ENCODE data around the gene RAB20. TPM values are rescaled to one million over a fixed set of nuclear protein-coding genes. Genes with fewer than 3 reads are reported as not detected.
"Not testable (repeated sequence)": the region's sequence is repeated elsewhere in the genome, so short reads cannot be mapped to it uniquely, and the experiment has no call there.

RAB20 gene
- total RNA-seq (9.6 TPM), polyA plus RNA-seq (21.0 TPM)

- Histone ChIP-seq H3K36me3 (ENCODE audit: insufficient read depth) (no peaks in the 10 kb centered on the region), H3K27ac (ENCODE audit: low read depth) (peak within 1 kb of the TSS; percentile 81), H3K4me3 (ENCODE audit: low read depth, low read length) (peak within 1 kb of the TSS; percentile 79), H3K4me1 (ENCODE audit: insufficient read depth) (no peaks in the 10 kb centered on the region)
- DNase-seq (ENCODE audit: extremely low spot score) = no peak
- 1% methylated on average over 79 of the region's 79 CpGs for WGBS
These were observed at the start of gene RAB20 for GRCh38 chr13:110561344-110562035. Gene RAB20 (minus strand): TSS chr13:110561722. CDS start chr13:110561519, 203 bp downstream.

- H3K4me3 ChIP-seq (ENCODE audit: low read depth, low read length) = no peak overlapping the region
- no peak for DNase-seq (ENCODE audit: extremely low spot score)
- no peaks in the 10 kb centered on the region for H3K36me3 ChIP-seq (ENCODE audit: insufficient read depth)
- no peak overlapping the region for H3K27ac ChIP-seq (ENCODE audit: low read depth)
- H3K4me1 ChIP-seq (ENCODE audit: insufficient read depth) = no peaks in the 10 kb centered on the region
- 73% methylated on average over 12 of the region's 12 CpGs for WGBS
These were observed 49.6 kb upstream of the RAB20 start for GRCh38 chr13:110610955-110611595.

- WGBS = 71% methylated on average over 3 of the region's 3 CpGs
- no peak overlapping the region for H3K4me3 ChIP-seq (ENCODE audit: low read depth, low read length)
These were observed 46.2 kb upstream of the RAB20 start for GRCh38 chr13:110607675-110608224.

GRCh38 chr13:110606281-110606680, 44.8 kb upstream of the RAB20 start:
- WGBS = 94% methylated on average over 27 of the region's 33 CpGs
- H3K4me1 ChIP-seq (ENCODE audit: insufficient read depth); H3K27ac ChIP-seq (ENCODE audit: low read depth); H3K4me3 ChIP-seq (ENCODE audit: low read depth, low read length); DNase-seq (ENCODE audit: extremely low spot score); H3K36me3 ChIP-seq (ENCODE audit: insufficient read depth): not testable (repeated sequence)

More at GRCh38 chr13:110607675-110608224, 46.2 kb upstream of the RAB20 start:
- no peaks in the 10 kb centered on the region for H3K4me1 ChIP-seq (ENCODE audit: insufficient read depth)
- DNase-seq (ENCODE audit: extremely low spot score) = no peak
- no peaks in the 10 kb centered on the region for H3K36me3 ChIP-seq (ENCODE audit: insufficient read depth)
- no peak overlapping the region for H3K27ac ChIP-seq (ENCODE audit: low read depth)

GRCh38 chr13:110605132-110605531, 43.6 kb upstream of the RAB20 start:
- no peaks in the 10 kb centered on the region for H3K36me3 ChIP-seq (ENCODE audit: insufficient read depth)
- no peak overlapping the region for H3K27ac ChIP-seq (ENCODE audit: low read depth)
- H3K4me3 ChIP-seq (ENCODE audit: low read depth, low read length) = no peak overlapping the region
- WGBS = 95% methylated on average over 6 of the region's 6 CpGs
- DNase-seq (ENCODE audit: extremely low spot score) = no peak
- no peaks in the 10 kb centered on the region for H3K4me1 ChIP-seq (ENCODE audit: insufficient read depth)

GRCh38 chr13:110600980-110601379, 39.5 kb upstream of the RAB20 start:
- H3K27ac ChIP-seq (ENCODE audit: low read depth) = no peak overlapping the region
- H3K4me3 ChIP-seq (ENCODE audit: low read depth, low read length) = no peak overlapping the region
- no peaks in the 10 kb centered on the region for H3K36me3 ChIP-seq (ENCODE audit: insufficient read depth)
- WGBS = 89% methylated on average over 4 of the region's 4 CpGs
- DNase-seq (ENCODE audit: extremely low spot score) = no peak
- H3K4me1 ChIP-seq (ENCODE audit: insufficient read depth) = no peaks in the 10 kb centered on the region

- Histone ChIP-seq H3K36me3 (ENCODE audit: insufficient read depth) (no peaks in the 10 kb centered on the region), H3K4me3 (ENCODE audit: low read depth, low read length) (no peak overlapping the region), H3K4me1 (ENCODE audit: insufficient read depth) (no peaks in the 10 kb centered on the region), H3K27ac (ENCODE audit: low read depth) (no peak overlapping the region)
- 73% methylated on average over 10 of the region's 10 CpGs for WGBS
- DNase-seq (ENCODE audit: extremely low spot score) = no peak
These were observed 38.8 kb upstream of the RAB20 start for GRCh38 chr13:110600261-110600819.

- Histone ChIP-seq H3K4me3 (ENCODE audit: low read depth, low read length) (no peak overlapping the region), H3K4me1 (ENCODE audit: insufficient read depth) (no peaks in the 10 kb centered on the region), H3K27ac (ENCODE audit: low read depth) (no peak overlapping the region), H3K36me3 (ENCODE audit: insufficient read depth) (no peaks in the 10 kb centered on the region)
- 67% methylated on average over 16 of the region's 16 CpGs for WGBS
- DNase-seq (ENCODE audit: extremely low spot score) = no peak
These were observed 35.6 kb upstream of the RAB20 start for GRCh38 chr13:110597041-110597689.

- Histone ChIP-seq H3K36me3 (ENCODE audit: insufficient read depth) (no peaks in the 10 kb centered on the region), H3K4me3 (ENCODE audit: low read depth, low read length) (no peak overlapping the region), H3K4me1 (ENCODE audit: insufficient read depth) (no peaks in the 10 kb centered on the region), H3K27ac (ENCODE audit: low read depth) (no peak overlapping the region)
- 45% methylated on average over 6 of the region's 6 CpGs for WGBS
- DNase-seq (ENCODE audit: extremely low spot score) = no peak
These were observed 32.1 kb upstream of the RAB20 start for GRCh38 chr13:110593430-110594130.

- H3K4me3 ChIP-seq (ENCODE audit: low read depth, low read length) = no peak overlapping the region
- DNase-seq (ENCODE audit: extremely low spot score) = no peak
- H3K36me3 ChIP-seq (ENCODE audit: insufficient read depth) = no peaks in the 10 kb centered on the region
- no peak overlapping the region for H3K27ac ChIP-seq (ENCODE audit: low read depth)
- no peaks in the 10 kb centered on the region for H3K4me1 ChIP-seq (ENCODE audit: insufficient read depth)
- 80% methylated on average over 2 of the region's 2 CpGs for WGBS
These were observed 31.1 kb upstream of the RAB20 start for GRCh38 chr13:110592665-110593064.

- no peak for DNase-seq (ENCODE audit: extremely low spot score)
- WGBS = 77% methylated on average over 6 of the region's 6 CpGs
These were observed 29.1 kb upstream of the RAB20 start for GRCh38 chr13:110590577-110590976.

GRCh38 chr13:110589793-110590390, 28.4 kb upstream of the RAB20 start:
- no peak overlapping the region for H3K27ac ChIP-seq (ENCODE audit: low read depth)
- 64% methylated on average over 3 of the region's 3 CpGs for WGBS
- DNase-seq (ENCODE audit: extremely low spot score) = no peak
- no peaks in the 10 kb centered on the region for H3K4me1 ChIP-seq (ENCODE audit: insufficient read depth)
- H3K4me3 ChIP-seq (ENCODE audit: low read depth, low read length) = no peak overlapping the region
- H3K36me3 ChIP-seq (ENCODE audit: insufficient read depth) = no peaks in the 10 kb centered on the region

More at GRCh38 chr13:110590577-110590976, 29.1 kb upstream of the RAB20 start:
- Histone ChIP-seq H3K4me3 (ENCODE audit: low read depth, low read length) (no peak overlapping the region), H3K4me1 (ENCODE audit: insufficient read depth) (no peaks in the 10 kb centered on the region), H3K36me3 (ENCODE audit: insufficient read depth) (no peaks in the 10 kb centered on the region), H3K27ac (ENCODE audit: low read depth) (no peak overlapping the region)
